ENCODE results near the gene HES6. TPM values are rescaled to one million over a fixed set of nuclear protein-coding genes. Genes with fewer than 3 reads are reported as not detected.

Gene HES6
- total and polyA plus RNA-seq, 10 of the 15 experiments (the other 5 are each of a cell fraction or from before 2014, with no cell fraction given) = 0.11 to 1.7 (median 0.83) TPM

- peak; percentile 59 for TF ChIP-seq MAX (IDR thresholded peaks at IDR 0.05; ENCODE audit: low read depth, low read length)
- TF ChIP-seq BRCA1 (IDR thresholded peaks at IDR 0.05; ENCODE audit: low read depth, low read length) = no peak
- peak; percentile 99 for TF ChIP-seq PKNOX1 (IDR thresholded peaks at IDR 0.05)
- 0 out of 2 replicates have a peak, but pooled peaks have one; percentile 47 for TF ChIP-seq STAT1 (conservative IDR thresholded peaks at IDR 0.05)
- TF ChIP-seq RB1 (IDR thresholded peaks at IDR 0.05; ENCODE audit: borderline replicate concordance) = peak; percentile 42
- TF ChIP-seq BCLAF1 (IDR thresholded peaks at IDR 0.05) = peak; percentile 87
- peak; percentile 30; the same call in 1 of the 2 replicates for TF ChIP-seq ZNF592 (IDR thresholded peaks at IDR 0.05)
- TF ChIP-seq ETV6 (conservative IDR thresholded peaks at IDR 0.05 in 1 of 2, IDR thresholded peaks at IDR 0.05 in 1 of 2; ENCODE audit: borderline replicate concordance in 1 of 2, low read depth in 1 of 2) = no peak
- TF ChIP-seq JUNB (IDR thresholded peaks at IDR 0.05) = no peak
- peak; percentile 58; the same call in 1 of the 2 replicates for TF ChIP-seq SREBF1 (IDR thresholded peaks at IDR 0.05; ENCODE audit: low read length)
- TF ChIP-seq TCF3 (IDR thresholded peaks at IDR 0.05; ENCODE audit: borderline replicate concordance, insufficient read depth, low read depth, low read length) = no peak
- TF ChIP-seq SRF (IDR thresholded peaks at IDR 0.05; ENCODE audit: low read depth in 2 of 2, low read length in 2 of 2) = 0 out of 4 replicates have a peak, but pooled peaks of 1 of the 2 experiments have one; percentile 9
- TF ChIP-seq BMI1 (IDR thresholded peaks at IDR 0.05; ENCODE audit: borderline replicate concordance) = no peak
- TF ChIP-seq ZBTB11 (CRISPR knock-in tag; IDR thresholded peaks at IDR 0.05) = no peak
- no peak for TF ChIP-seq NFYA (IDR thresholded peaks at IDR 0.05; ENCODE audit: borderline replicate concordance, low read depth, low read length)
Observed at GRCh38 chr2:238288650-238289573, 49.1 kb upstream of the HES6 start (continued).

Measured in GM12878 (cell line).